Forelimb muscle (tissue), 1 donor: ENCODE data around the gene APOA1. TPM values are rescaled to one million over a fixed set of nuclear protein-coding genes. Genes with fewer than 3 reads are reported as not detected.

Source experiments
- DNase-seq: peaks from one replicate; pipeline ENCODE4 v3.0.0-alpha.2; 2013; ENCODE audit warnings: low read depth
- polyA plus RNA-seq: library from polyadenylated mRNA; unstranded; fragments of 120-200 nt; gene quantifications from one replicate; pipeline ENCODE4 v1.2.1, GENCODE V29; 2013; ENCODE audit not compliant: insufficient read length

The APOA1 gene
- 0.80 TPM for polyA plus RNA-seq

GRCh38 chr11:116837231-116838091, at the start of gene APOA1:
APOA1 (minus strand) TSS chr11:116837622; CDS start chr11:116837387, 235 bp downstream.
- no peak for DNase-seq

- DNase-seq: no peak
These were observed 48.7 kb upstream of the APOA1 start for GRCh38 chr11:116885951-116886655.

GRCh38 chr11:116882386-116882785, 45.0 kb upstream of the APOA1 start:
- no peak for DNase-seq

GRCh38 chr11:116881143-116881542, 43.7 kb upstream of the APOA1 start:
- DNase-seq: no peak

GRCh38 chr11:116879800-116880625, 42.6 kb upstream of the APOA1 start:
- peak; percentile 75 for DNase-seq

GRCh38 chr11:116876656-116877055, 39.2 kb upstream of the APOA1 start:
- DNase-seq: no peak

- no peak for DNase-seq
These were observed 37.8 kb upstream of the APOA1 start for GRCh38 chr11:116875194-116875593.

GRCh38 chr11:116874251-116874650, 36.8 kb upstream of the APOA1 start:
- DNase-seq: no peak

GRCh38 chr11:116873381-116873780, 36.0 kb upstream of the APOA1 start:
- no peak for DNase-seq

GRCh38 chr11:116871248-116871647, 33.8 kb upstream of the APOA1 start:
- DNase-seq: no peak

GRCh38 chr11:116870054-116870453, 32.6 kb upstream of the APOA1 start:
- DNase-seq: no peak

GRCh38 chr11:116869610-116870009, 32.2 kb upstream of the APOA1 start:
- no peak for DNase-seq

- no peak for DNase-seq
These were observed 30.6 kb upstream of the APOA1 start for GRCh38 chr11:116868066-116868465.

GRCh38 chr11:116867619-116868018, 30.2 kb upstream of the APOA1 start:
- DNase-seq: no peak

- no peak for DNase-seq
These were observed 29.5 kb upstream of the APOA1 start for GRCh38 chr11:116866804-116867455.

- DNase-seq: no peak
These were observed 28.3 kb upstream of the APOA1 start for GRCh38 chr11:116865696-116866095.

- no peak for DNase-seq
These were observed 27.1 kb upstream of the APOA1 start for GRCh38 chr11:116864531-116864930.

- DNase-seq: no peak
These were observed 25.5 kb upstream of the APOA1 start for GRCh38 chr11:116862951-116863350.

GRCh38 chr11:116862185-116862584, 24.8 kb upstream of the APOA1 start:
- no peak for DNase-seq

GRCh38 chr11:116861539-116861938, 24.1 kb upstream of the APOA1 start:
- no peak for DNase-seq

- no peak for DNase-seq
These were observed 22.9 kb upstream of the APOA1 start for GRCh38 chr11:116860303-116860702.

GRCh38 chr11:116859175-116859574, 21.8 kb upstream of the APOA1 start:
- DNase-seq: no peak
